DND-41 (cell line): ENCODE results near the gene SLC25A25.

Experiments used
- ATAC-seq: fragments of 200-7000 bp; cut with Tn5 transposase; 3 replicates; pipeline ENCODE4 v1.9.1; 2021; ENCODE audit warnings: low read depth; ENCODE audit not compliant: insufficient read depth
- DNase-seq: peaks from one replicate; pipeline ENCODE4 v3.0.0-alpha.2; 2020
- H2AFZ ChIP-seq: 2 replicates; pipeline ENCODE4 v1.6.0; 2012; ENCODE audit warnings: low read depth, low read length
- H3K27ac ChIP-seq: 2 replicates; pipeline ENCODE4 v1.5.1; 2012; ENCODE audit warnings: low read length, inconsistent platforms
- H3K27me3 ChIP-seq: fragments of 200-600 bp; sonication (generic); 2 replicates; pipeline ENCODE4 v1.6.0; 2012; ENCODE audit warnings: low read length, mild to moderate bottlenecking, inconsistent platforms; ENCODE audit not compliant: insufficient read depth, poor library complexity
- H3K36me3 ChIP-seq: 2 replicates; pipeline ENCODE4 v1.5.1; 2012; ENCODE audit warnings: low read length, inconsistent platforms; ENCODE audit not compliant: insufficient read depth
- H3K4me1 ChIP-seq: 2 replicates; pipeline ENCODE4 v1.5.1; 2012; ENCODE audit warnings: mild to moderate bottlenecking, low read length; ENCODE audit not compliant: insufficient read depth
- H3K4me2 ChIP-seq: 2 replicates; pipeline ENCODE4 v1.6.0; 2012; ENCODE audit warnings: mild to moderate bottlenecking, moderate library complexity, low read length, inconsistent platforms; ENCODE audit not compliant: insufficient read depth
- H3K4me3 ChIP-seq, 2 experiments: fragments of 200-600 bp in 1 of 2; shearing (Covaris generic) in 1 of 2; 2 replicates each; pipeline ENCODE4 v1.5.1; 2012 to 2016; ENCODE audit warnings: inconsistent platforms in 2 of 2, low read length in 2 of 2, mild to moderate bottlenecking in 2 of 2, low read depth in 1 of 2, moderate library complexity in 1 of 2
- H3K79me2 ChIP-seq: 2 replicates; pipeline ENCODE4 v1.6.0; 2012; ENCODE audit warnings: low read length, inconsistent platforms; ENCODE audit not compliant: insufficient read depth
- H3K9ac ChIP-seq: 2 replicates; pipeline ENCODE4 v1.6.0; 2012; ENCODE audit warnings: low read depth, mild to moderate bottlenecking, inconsistent platforms, low read length, moderate library complexity
- H3K9me3 ChIP-seq: 2 replicates; pipeline ENCODE4 v1.5.1; 2012; ENCODE audit warnings: low read length, moderate library complexity, mild to moderate bottlenecking, inconsistent platforms; ENCODE audit not compliant: insufficient read depth, severe bottlenecking
- H4K20me1 ChIP-seq: 2 replicates; pipeline ENCODE4 v1.6.0; 2012; ENCODE audit warnings: low read length; ENCODE audit not compliant: insufficient read depth
- EZH2 ChIP-seq: IDR thresholded peaks from 3 replicates; pipeline ENCODE4 v1.6.1; 2012; ENCODE audit warnings: borderline replicate concordance, low read depth, mild to moderate bottlenecking, moderate library complexity, low read length, inconsistent platforms; ENCODE audit not compliant: severe bottlenecking
- TF ChIP-seq, protein P1 (sequence below): IDR thresholded peaks from 2 replicates; pipeline ENCODE4 v1.5.1; 2012; ENCODE audit warnings: borderline replicate concordance, low read length, moderate library complexity, mild to moderate bottlenecking; ENCODE audit not compliant: poor library complexity, severe bottlenecking; ENCODE audit errors: extremely low read depth

The SLC25A25 gene

DNA sequence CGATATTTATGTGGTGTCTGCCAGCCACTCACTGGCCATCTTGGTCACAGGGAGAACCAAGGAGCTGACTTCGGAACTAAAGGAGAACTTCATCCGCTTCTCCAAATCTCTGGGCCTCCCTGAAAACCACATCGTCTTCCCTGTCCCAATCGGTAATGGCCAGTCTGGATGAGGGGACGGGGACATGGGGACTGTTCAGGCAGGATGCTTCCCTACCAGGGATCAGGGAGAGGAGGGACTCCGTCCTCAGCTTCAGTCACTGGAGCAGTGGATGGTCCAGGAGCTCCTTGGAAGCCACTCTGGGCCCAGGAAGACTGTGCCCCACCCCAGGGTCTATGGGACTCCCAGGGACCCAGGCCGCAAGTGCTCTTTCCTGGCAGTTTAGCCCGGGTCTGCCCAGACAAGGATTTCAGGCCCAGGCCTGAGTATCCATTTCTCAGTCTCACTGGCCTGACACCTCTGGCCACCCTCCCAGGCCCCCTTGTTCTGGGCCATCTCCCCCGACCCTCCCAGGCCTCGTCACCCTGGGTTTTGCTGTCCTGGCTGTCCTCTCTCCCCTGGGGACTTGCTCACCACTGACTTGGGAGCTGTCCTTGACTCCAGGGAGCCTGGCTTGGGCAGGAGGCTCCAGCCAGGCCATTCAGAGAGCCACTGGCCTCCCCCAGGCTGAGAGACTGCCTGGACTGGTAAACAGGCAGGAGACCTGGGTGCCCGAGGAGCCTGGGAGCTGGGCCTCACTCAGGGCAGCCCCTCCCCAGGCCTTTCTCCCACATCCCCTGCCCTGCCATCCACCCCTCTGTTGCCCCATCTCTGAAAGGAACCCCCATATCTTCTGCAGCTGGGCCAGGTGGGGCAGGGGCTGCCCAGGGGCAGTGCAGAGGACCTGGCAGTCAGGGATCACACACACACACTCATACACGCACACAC, 84.4 kb downstream of the SLC25A25 start:
- Histone ChIP-seq H3K4me2 (no peak overlapping the region), H3K79me2 (no peaks in the 10 kb centered on the region), H3K36me3 (no peaks in the 10 kb centered on the region), H3K4me3 (no peak overlapping the region), H3K9ac (no peak overlapping the region), H3K27ac (no peak overlapping the region), H2AFZ (no peak overlapping the region), H3K27me3 (no peaks in the 10 kb centered on the region), H3K9me3 (no peaks in the 10 kb centered on the region), H3K4me1 (no peaks in the 10 kb centered on the region), H4K20me1 (no peaks in the 10 kb centered on the region)
- ATAC-seq (no peak), DNase-seq (no peak)
- TF ChIP-seq, protein P1, sequence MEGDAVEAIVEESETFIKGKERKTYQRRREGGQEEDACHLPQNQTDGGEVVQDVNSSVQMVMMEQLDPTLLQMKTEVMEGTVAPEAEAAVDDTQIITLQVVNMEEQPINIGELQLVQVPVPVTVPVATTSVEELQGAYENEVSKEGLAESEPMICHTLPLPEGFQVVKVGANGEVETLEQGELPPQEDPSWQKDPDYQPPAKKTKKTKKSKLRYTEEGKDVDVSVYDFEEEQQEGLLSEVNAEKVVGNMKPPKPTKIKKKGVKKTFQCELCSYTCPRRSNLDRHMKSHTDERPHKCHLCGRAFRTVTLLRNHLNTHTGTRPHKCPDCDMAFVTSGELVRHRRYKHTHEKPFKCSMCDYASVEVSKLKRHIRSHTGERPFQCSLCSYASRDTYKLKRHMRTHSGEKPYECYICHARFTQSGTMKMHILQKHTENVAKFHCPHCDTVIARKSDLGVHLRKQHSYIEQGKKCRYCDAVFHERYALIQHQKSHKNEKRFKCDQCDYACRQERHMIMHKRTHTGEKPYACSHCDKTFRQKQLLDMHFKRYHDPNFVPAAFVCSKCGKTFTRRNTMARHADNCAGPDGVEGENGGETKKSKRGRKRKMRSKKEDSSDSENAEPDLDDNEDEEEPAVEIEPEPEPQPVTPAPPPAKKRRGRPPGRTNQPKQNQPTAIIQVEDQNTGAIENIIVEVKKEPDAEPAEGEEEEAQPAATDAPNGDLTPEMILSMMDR: no peak
- TF ChIP-seq EZH2: no peak

DNA sequence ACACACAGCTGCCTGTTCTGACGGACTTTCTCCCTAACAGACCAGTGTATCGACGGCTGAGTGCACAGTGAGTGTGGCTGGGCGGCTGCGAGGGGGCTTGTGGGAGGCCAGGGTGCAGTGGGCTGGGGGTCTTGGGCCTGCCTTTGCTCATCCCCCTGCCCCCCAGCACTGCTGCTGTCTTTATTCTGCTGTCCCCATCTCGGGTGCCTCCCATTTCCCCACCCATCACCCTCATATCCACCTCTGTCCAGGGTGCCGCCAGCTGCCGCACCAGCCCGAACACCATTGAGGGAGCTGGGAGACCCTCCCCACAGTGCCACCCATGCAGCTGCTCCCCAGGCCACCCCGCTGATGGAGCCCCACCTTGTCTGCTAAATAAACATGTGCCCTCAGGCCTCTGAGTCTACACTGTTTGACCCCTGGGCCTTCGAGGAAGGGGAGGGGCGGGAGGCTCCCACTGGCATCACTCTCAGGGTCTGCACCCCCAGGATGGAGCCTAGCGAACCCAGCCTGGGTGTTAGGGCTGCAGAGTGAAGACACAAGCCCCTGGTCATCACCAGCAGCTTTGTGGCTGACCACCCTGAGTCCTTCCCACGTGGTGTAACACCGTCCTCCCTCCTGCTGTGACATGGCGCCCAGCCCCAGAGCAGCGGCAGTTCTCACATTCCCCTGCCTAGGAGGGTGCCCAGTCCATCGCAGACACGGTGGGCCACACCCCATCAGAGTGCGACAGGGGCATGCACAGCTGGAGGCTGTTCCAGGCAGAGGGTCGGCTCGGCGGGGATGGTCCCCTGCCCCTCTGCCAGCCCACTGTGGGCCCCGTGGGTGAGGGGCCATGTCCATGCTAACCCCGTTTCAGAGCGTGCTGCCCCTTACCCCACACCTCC, 85.3 kb downstream of the SLC25A25 start:
- Histone ChIP-seq H3K27me3 (no peaks in the 10 kb centered on the region), H3K9me3 (no peaks in the 10 kb centered on the region), H4K20me1 (no peaks in the 10 kb centered on the region), H2AFZ (no peak overlapping the region), H3K9ac (no peak overlapping the region), H3K4me1 (no peaks in the 10 kb centered on the region), H3K79me2 (no peaks in the 10 kb centered on the region), H3K4me2 (no peak overlapping the region), H3K4me3 (no peak overlapping the region), H3K27ac (no peak overlapping the region), H3K36me3 (no peaks in the 10 kb centered on the region)
- no peak for ATAC-seq
- TF ChIP-seq, protein P1: no peak
- TF ChIP-seq EZH2: no peak
- DNase-seq: no peak

DNA sequence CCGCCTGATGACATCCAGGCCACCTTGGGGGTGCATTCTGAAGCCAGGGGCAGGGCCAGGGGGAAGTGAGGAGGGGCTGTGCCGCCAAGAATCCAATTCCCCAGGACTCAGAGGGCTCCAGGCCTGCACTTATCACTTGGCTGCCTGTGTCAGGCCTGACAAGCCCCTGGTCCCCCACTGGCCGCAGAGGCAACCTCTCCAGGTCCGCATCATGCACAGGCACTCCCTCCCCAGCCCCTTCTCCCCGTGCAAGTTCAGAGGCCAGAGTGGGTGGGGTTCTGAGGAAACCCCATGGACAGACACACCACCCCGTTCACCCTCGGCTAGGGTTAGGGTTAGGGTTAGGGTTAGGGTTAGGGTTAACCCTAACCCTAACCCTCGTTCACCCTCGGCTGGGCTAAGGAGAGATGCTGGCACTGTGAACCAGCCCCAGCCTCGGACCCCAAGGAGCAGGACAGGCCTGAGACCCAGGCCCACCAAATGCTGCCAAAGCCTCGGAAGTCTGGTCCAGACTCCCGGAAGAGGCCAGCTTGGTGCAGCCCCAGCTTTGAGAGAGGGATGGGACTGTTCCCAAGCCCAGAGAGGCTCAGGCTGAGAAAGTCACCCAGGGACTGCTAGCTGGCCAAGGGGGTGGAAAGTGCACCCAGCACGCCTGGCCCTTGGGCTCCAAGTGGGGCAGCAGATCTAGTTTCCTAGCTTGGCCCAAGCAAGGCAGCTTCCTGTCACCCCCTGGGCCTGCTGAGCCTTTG, 86.1 kb downstream of the SLC25A25 start:
- no peaks in the 10 kb centered on the region for H3K79me2 ChIP-seq
- no peak for DNase-seq
- no peak for ATAC-seq
- TF ChIP-seq, protein P1: no peak
- TF ChIP-seq EZH2: no peak
- no peak overlapping the region for H3K9ac ChIP-seq
- no peak overlapping the region for H3K4me3 ChIP-seq
- no peaks in the 10 kb centered on the region for H3K9me3 ChIP-seq
- H3K4me1 ChIP-seq: no peaks in the 10 kb centered on the region
- no peaks in the 10 kb centered on the region for H3K36me3 ChIP-seq
- H4K20me1 ChIP-seq: no peaks in the 10 kb centered on the region
- no peaks in the 10 kb centered on the region for H3K27me3 ChIP-seq
- no peak overlapping the region for H3K27ac ChIP-seq
- H2AFZ ChIP-seq: no peak overlapping the region
- H3K4me2 ChIP-seq: no peak overlapping the region
